ENCODE results near the gene ASB12. TPM values are rescaled to one million over a fixed set of nuclear protein-coding genes. Genes with fewer than 3 reads are reported as not detected.

Gene ASB12
- total and polyA plus RNA-seq, 2 of the 13 experiments (the other 11 are each of a cell fraction or from before 2014, with no cell fraction given): 0.05 TPM; not detected in 1

- TF ChIP-seq ZHX2 (IDR thresholded peaks at IDR 0.05; ENCODE audit: low read depth): no peak
- no peak for TF ChIP-seq ZHX2 (CRISPR knock-in tag; IDR thresholded peaks at IDR 0.05; ENCODE audit: borderline replicate concordance)
- no peak for TF ChIP-seq MYNN (CRISPR knock-in tag; IDR thresholded peaks at IDR 0.05; ENCODE audit: low read depth)
- TF ChIP-seq KDM2A (CRISPR knock-in tag; IDR thresholded peaks at IDR 0.05; ENCODE audit: borderline replicate concordance, low read depth): no peak
- no peak for TF ChIP-seq ZSCAN31 (CRISPR knock-in tag; IDR thresholded peaks at IDR 0.05; ENCODE audit: low read depth)
- no peak for TF ChIP-seq ARHGAP35 (CRISPR knock-in tag; IDR thresholded peaks at IDR 0.05; ENCODE audit: borderline replicate concordance)
Measured at GRCh38 chrX:64230123-64230970, at the start of gene ASB12 (continued).

- no peaks in the 10 kb centered on the region for H3K27me3 ChIP-seq (ENCODE audit: control insufficient read depth in 1 of 2, insufficient read depth in 2 of 2, low read length in 2 of 2)
- in situ Hi-C loops (cut with HindIII; ENCODE audit: extremely low pct_ligation_motif_present, low pct_unique_long_range_greater_than_20kb) (no loop called here), intact Hi-C loops (cut with micrococcal nuclease; ENCODE audit: unreplicated experiment) (no loop called here)
- no peak overlapping the region for H3K4me2 ChIP-seq (ENCODE audit: low read depth, low read length)
- POLR2A ChIA-PET: no interaction called here
- BruUV-seq (replicated peaks): no TSS peak
- DNase-seq (ENCODE audit: low spot score): no peak
- H4K20me1 ChIP-seq (ENCODE audit: insufficient read depth, low read length): no peaks in the 10 kb centered on the region
- H3K9me3 ChIP-seq (ENCODE audit: low read length): no peaks in the 10 kb centered on the region
- H3K27ac ChIP-seq (ENCODE audit: extremely low read length, insufficient read depth, low read length): no peak overlapping the region
- ATAC-seq: no peak
- H3K4me3 ChIP-seq (replicated peaks in 1 of 3; ENCODE audit: insufficient read depth in 1 of 3, low read depth in 2 of 3, low read length in 3 of 3): no peak overlapping the region
- no peaks in the 10 kb centered on the region for H3K36me3 ChIP-seq (replicated peaks in 1 of 2; ENCODE audit: control insufficient read depth in 1 of 2, insufficient read depth in 2 of 2, low read length in 2 of 2)
- no peak overlapping the region for H3K9ac ChIP-seq (ENCODE audit: insufficient read depth, low read depth, low read length)
- no peak overlapping the region for H2AFZ ChIP-seq (ENCODE audit: low read length)
- H3K4me1 ChIP-seq (ENCODE audit: insufficient read depth, low read length): no peaks in the 10 kb centered on the region
- CTCF ChIA-PET (ENCODE audit: low intra/inter-chr PET ratio, low total read pairs): no interaction called here
- FAIRE-seq: no peak
- H3K79me2 ChIP-seq (ENCODE audit: insufficient read depth, low read length): no peaks in the 10 kb centered on the region
- TF ChIP-seq CHD4 (IDR thresholded peaks at IDR 0.05; ENCODE audit: borderline replicate concordance, low read length) (no peak), ZFAT (CRISPR knock-in tag; conservative IDR thresholded peaks at IDR 0.05) (no peak), HOXA5 (CRISPR knock-in tag; IDR thresholded peaks at IDR 0.05) (no peak), SP2 (CRISPR knock-in tag; IDR thresholded peaks at IDR 0.05) (no peak), HOXD1 (CRISPR knock-in tag; IDR thresholded peaks at IDR 0.05) (no peak), STAG1 (CRISPR knock-in tag; IDR thresholded peaks at IDR 0.05) (no peak), PAX8 (CRISPR knock-in tag; IDR thresholded peaks at IDR 0.05; ENCODE audit: borderline replicate concordance) (no peak), ZNF510 (CRISPR knock-in tag; IDR thresholded peaks at IDR 0.05; ENCODE audit: low read depth) (no peak), ZNF484 (CRISPR knock-in tag; IDR thresholded peaks at IDR 0.05; ENCODE audit: borderline replicate concordance, low read depth) (no peak), HMGA1 (CRISPR knock-in tag; conservative IDR thresholded peaks at IDR 0.05) (no peak), ZNF570 (CRISPR knock-in tag; IDR thresholded peaks at IDR 0.05; ENCODE audit: borderline replicate concordance) (no peak)
Measured at GRCh38 chrX:64265265-64265664, 34.9 kb upstream of the ASB12 start.
